Endothelial cell (in vitro differentiated cells): Measurements from ENCODE around the gene NRXN3. TPM values are rescaled to one million over a fixed set of nuclear protein-coding genes. Genes with fewer than 3 reads are reported as not detected.

ENCODE experiments used
- DNase-seq: peaks from one replicate; pipeline ENCODE4 v3.0.0; 2021; ENCODE audit warnings: low spot score
- H3K27ac Mint-ChIP-seq: one replicate; pipeline ENCODE4 v1.8.0; 2021; ENCODE audit warnings: mixed read lengths, inconsistent platforms; ENCODE audit not compliant: unreplicated experiment
- H3K27me3 Mint-ChIP-seq: one replicate; pipeline ENCODE4 v1.8.0; 2021; ENCODE audit warnings: mild to moderate bottlenecking, moderate library complexity, mixed read lengths, inconsistent platforms; ENCODE audit not compliant: unreplicated experiment
- H3K36me3 Mint-ChIP-seq: one replicate; pipeline ENCODE4 v1.8.0; 2021; ENCODE audit warnings: mild to moderate bottlenecking, low read depth, mixed read lengths, inconsistent platforms; ENCODE audit not compliant: unreplicated experiment
- H3K4me1 Mint-ChIP-seq: one replicate; pipeline ENCODE4 v1.8.0; 2021; ENCODE audit warnings: mild to moderate bottlenecking, mixed read lengths, inconsistent platforms; ENCODE audit not compliant: unreplicated experiment
- H3K4me3 Mint-ChIP-seq: one replicate; pipeline ENCODE4 v1.8.0; 2021; ENCODE audit warnings: mild to moderate bottlenecking, mixed read lengths, inconsistent platforms; ENCODE audit not compliant: unreplicated experiment
- H3K9me3 Mint-ChIP-seq: one replicate; pipeline ENCODE4 v1.8.0; 2021; ENCODE audit warnings: mixed read lengths, inconsistent platforms; ENCODE audit not compliant: unreplicated experiment
- total RNA-seq: library from RNA; stranded (reverse); fragmentation: NEBNext Ultra II Directional; extraction: Animal tissue kit (Norgen Biotek cat#: 25700); gene quantifications from one replicate; pipeline ENCODE4 v1.2.1, GENCODE V29; 2021; ENCODE audit not compliant: unreplicated experiment
- TF ChIP-seq, protein P1 (sequence below): fragments of 200-600 bp; sonication (generic); IDR thresholded peaks from one replicate; pipeline ENCODE4 v1.5.0; 2021; ENCODE audit warnings: antibody characterized with exemption; ENCODE audit not compliant: unreplicated experiment

The NRXN3 gene
- total RNA-seq, 1 donor from 2014 or later: 2.3 TPM

DNA sequence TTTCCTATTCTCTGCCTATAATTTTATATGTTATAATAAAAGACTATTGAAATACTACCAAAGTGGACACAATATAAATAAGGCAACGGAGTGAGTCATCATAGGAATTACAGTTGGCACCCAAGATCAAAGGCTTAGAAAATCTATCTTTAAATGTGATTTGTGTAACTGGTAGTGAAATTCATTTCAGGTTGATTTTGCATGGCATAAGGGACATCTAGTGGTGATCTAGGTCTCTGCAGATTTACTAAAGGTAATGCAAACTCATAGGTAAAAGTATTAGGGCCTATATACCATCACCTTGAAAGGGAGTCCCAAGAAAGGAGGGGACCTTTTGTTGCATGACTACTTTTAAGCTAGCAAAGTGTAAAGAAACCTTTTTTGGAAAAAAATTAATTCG, 527.2 kb downstream of the NRXN3 start:
- Mint-ChIP-seq H3K4me1 (no peaks in the 10 kb centered on the region), H3K27ac (no peak overlapping the region), H3K36me3 (no peaks in the 10 kb centered on the region), H3K27me3 (peaks cover 1% of the 10 kb centered on the region), H3K9me3 (no peaks in the 10 kb centered on the region), H3K4me3 (no peak overlapping the region)
- TF ChIP-seq, protein P1, sequence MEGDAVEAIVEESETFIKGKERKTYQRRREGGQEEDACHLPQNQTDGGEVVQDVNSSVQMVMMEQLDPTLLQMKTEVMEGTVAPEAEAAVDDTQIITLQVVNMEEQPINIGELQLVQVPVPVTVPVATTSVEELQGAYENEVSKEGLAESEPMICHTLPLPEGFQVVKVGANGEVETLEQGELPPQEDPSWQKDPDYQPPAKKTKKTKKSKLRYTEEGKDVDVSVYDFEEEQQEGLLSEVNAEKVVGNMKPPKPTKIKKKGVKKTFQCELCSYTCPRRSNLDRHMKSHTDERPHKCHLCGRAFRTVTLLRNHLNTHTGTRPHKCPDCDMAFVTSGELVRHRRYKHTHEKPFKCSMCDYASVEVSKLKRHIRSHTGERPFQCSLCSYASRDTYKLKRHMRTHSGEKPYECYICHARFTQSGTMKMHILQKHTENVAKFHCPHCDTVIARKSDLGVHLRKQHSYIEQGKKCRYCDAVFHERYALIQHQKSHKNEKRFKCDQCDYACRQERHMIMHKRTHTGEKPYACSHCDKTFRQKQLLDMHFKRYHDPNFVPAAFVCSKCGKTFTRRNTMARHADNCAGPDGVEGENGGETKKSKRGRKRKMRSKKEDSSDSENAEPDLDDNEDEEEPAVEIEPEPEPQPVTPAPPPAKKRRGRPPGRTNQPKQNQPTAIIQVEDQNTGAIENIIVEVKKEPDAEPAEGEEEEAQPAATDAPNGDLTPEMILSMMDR: peak; percentile 31
- DNase-seq: no peak

DNA sequence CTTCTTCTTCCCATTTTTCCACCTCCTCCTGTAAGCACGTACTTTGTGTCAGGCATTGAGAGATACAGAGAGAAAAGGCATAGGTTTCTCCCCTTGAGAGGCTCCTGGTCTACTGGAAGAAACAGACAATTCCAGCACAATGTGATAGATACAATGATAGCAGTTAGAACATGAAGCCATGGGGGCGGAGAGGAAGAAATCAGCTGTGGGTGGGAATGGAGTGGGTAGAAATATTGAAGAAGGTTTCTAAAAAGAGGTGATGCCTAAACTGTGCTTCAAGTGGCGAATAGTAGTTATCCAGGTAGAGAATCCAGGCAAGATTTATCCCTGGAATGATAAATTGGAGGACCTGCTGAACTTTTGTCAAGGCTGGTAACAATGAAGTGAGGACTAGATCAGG, 528.8 kb downstream of the NRXN3 start:
- Mint-ChIP-seq H3K4me3 (no peak overlapping the region), H3K9me3 (no peaks in the 10 kb centered on the region), H3K27me3 (no peaks in the 10 kb centered on the region), H3K27ac (no peak overlapping the region), H3K36me3 (no peaks in the 10 kb centered on the region), H3K4me1 (no peaks in the 10 kb centered on the region)
- TF ChIP-seq, protein P1: no peak
- no peak for DNase-seq

DNA sequence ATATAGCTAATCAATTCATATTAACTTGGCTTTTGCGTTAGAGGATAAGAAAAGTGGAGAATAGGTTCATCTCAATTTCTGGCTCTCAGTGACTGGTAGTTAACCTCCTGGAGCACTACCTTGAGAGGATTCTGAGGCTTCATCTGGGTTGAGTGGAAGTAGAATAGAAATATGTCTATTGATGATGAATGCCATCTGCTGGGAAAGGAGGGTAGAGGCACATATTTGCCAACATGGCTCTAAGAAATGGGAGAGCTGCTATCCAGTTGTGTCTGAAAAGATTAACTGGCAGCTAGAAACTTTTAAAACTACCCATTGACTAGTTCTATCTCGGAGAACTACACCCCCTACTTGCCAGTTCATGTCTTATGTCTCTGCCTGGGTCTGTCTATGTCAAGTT, 530.1 kb downstream of the NRXN3 start:
- Mint-ChIP-seq H3K9me3 (no peaks in the 10 kb centered on the region), H3K27me3 (no peaks in the 10 kb centered on the region), H3K4me1 (no peaks in the 10 kb centered on the region), H3K4me3 (no peak overlapping the region), H3K27ac (no peak overlapping the region), H3K36me3 (no peaks in the 10 kb centered on the region)
- no peak for DNase-seq
- TF ChIP-seq, protein P1: no peak

DNA sequence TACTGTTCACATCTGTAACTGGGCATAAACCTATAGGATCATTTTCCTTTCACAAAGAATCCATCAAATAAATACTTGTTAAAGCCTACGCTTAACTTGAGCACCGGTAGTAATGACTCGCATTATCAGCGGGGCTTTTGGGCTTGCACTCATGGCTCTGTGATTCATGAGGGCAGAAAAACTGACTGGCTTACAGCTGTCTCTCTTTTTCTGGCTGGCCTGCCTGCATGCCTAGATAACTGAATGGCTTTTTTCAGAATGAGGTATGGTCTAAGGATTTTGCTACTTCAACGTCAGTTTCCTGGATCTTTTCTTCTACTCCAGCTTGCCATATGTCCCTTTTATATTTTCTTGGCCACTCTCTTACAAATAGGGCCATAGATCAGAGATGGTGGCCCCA, 531.1 kb downstream of the NRXN3 start:
- TF ChIP-seq, protein P1: no peak
- no peaks in the 10 kb centered on the region for H3K4me1 Mint-ChIP-seq
- H3K27me3 Mint-ChIP-seq: no peaks in the 10 kb centered on the region
- no peak for DNase-seq
- H3K36me3 Mint-ChIP-seq: no peaks in the 10 kb centered on the region
- no peak overlapping the region for H3K27ac Mint-ChIP-seq
- H3K9me3 Mint-ChIP-seq: no peaks in the 10 kb centered on the region
- no peak overlapping the region for H3K4me3 Mint-ChIP-seq

DNA sequence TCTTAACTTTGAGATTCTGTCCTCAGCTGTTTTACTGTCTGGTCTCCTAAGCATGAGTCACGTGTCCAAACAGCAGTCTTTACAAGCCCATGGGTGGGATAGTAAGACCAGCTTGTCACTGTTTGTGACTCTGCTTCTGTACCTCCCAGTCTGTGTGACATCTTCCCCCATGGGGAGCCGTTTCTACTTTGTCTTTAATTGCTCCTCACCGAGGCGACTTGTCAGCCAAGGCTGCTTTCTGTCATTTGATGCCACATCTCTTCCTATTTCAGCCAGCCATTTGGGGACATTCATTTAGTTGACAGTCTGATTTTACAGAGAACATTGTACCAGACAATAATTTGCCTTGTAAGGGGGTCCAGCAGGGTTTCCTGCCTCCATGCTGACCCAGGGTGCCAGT, 534.8 kb downstream of the NRXN3 start:
- TF ChIP-seq, protein P1: no peak
- no peaks in the 10 kb centered on the region for H3K27me3 Mint-ChIP-seq
- H3K36me3 Mint-ChIP-seq: no peaks in the 10 kb centered on the region
- H3K9me3 Mint-ChIP-seq: no peaks in the 10 kb centered on the region
- H3K4me3 Mint-ChIP-seq: no peak overlapping the region
- DNase-seq: no peak
- H3K27ac Mint-ChIP-seq: no peak overlapping the region
- no peaks in the 10 kb centered on the region for H3K4me1 Mint-ChIP-seq
